ENCODE data around the gene NFATC4. TPM values are rescaled to one million over a fixed set of nuclear protein-coding genes. Genes with fewer than 3 reads are reported as not detected.
A peak's percentile ranks its signal among the peaks of the same experiment; 100 is the strongest.

The NFATC4 gene
- total and polyA plus RNA-seq, 11 donors, result 6.5 to 23.0 (median 12.5) TPM

DNA sequence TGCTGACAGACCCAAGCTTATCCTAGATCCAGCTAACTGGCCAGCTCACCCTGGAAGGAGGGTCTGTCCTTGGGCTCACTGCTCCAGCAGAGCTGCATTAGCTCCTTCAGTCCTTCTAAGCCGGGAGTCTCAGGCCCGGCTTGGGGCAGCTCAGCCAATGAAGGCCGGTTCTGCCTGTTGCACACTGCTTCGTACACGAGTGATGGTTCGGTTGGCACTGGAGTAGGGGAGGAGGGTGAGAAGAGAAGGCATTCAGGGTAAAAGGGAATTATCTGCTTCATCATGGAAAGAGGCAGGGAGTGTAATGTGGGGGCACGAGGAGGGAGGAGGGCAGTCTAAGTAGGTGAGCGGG, 30.2 kb upstream of the NFATC4 start:
- ATAC-seq, result no peak
- WGBS, 4 donors, result 91 to 96% (median 93%) methylated on average over 8 of the region's 8 CpGs

DNA sequence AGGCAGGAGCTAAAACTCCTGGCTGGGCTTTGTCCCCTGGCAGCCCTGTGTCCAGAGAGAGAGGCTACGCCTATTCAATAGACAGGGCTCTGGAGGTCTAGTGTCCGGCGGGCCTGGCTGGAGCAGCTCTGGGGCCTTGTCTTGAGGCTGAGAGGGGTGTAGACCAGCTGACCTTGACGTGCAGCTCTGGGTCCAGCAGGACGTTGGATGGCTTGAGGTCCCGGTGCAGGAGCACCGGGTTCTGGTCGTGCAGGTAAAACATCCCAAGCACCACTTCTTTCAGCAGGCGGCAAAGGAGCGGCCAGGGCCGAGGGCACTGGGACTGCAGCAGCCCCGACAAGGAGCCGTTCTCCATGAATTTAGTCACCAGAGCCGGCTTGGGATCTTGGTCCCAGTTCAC, 29.1 kb upstream of the NFATC4 start:
- intact Hi-C loops (cut with DNase I), result no loop called here
- DNase-seq (no peak), ATAC-seq (no peak)
- H3K4me3 ChIP-seq, result peak overlapping the region; percentile 17 to 67 (median 52)
- H3K9me3 ChIP-seq, result no peaks in the 10 kb centered on the region
- H3K4me1 ChIP-seq, result peaks cover 3 to 51% (median 31%) of the 10 kb centered on the region in 12 donors
- H3K36me3 ChIP-seq, result peaks cover 0 to 13% (median 0%) of the 10 kb centered on the region in 9 donors
- H3K27ac ChIP-seq, result peak overlapping the region in 6 of 12 donors; percentile 39 to 81 (median 64)
- 71 to 85% (median 75%) methylated on average over 11 to 14 of the region's 14 CpGs for WGBS, 4 donors
- H3K27me3 ChIP-seq, result peaks cover 0 to 41% (median 14%) of the 10 kb centered on the region in 9 donors
- TF ChIP-seq, protein P1, sequence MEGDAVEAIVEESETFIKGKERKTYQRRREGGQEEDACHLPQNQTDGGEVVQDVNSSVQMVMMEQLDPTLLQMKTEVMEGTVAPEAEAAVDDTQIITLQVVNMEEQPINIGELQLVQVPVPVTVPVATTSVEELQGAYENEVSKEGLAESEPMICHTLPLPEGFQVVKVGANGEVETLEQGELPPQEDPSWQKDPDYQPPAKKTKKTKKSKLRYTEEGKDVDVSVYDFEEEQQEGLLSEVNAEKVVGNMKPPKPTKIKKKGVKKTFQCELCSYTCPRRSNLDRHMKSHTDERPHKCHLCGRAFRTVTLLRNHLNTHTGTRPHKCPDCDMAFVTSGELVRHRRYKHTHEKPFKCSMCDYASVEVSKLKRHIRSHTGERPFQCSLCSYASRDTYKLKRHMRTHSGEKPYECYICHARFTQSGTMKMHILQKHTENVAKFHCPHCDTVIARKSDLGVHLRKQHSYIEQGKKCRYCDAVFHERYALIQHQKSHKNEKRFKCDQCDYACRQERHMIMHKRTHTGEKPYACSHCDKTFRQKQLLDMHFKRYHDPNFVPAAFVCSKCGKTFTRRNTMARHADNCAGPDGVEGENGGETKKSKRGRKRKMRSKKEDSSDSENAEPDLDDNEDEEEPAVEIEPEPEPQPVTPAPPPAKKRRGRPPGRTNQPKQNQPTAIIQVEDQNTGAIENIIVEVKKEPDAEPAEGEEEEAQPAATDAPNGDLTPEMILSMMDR (IDR thresholded peaks at IDR 0.05), result no peak
- no peak for TF ChIP-seq POLR2A (IDR thresholded peaks at IDR 0.05)

More for the DNA sequence above, 30.2 kb upstream of the NFATC4 start:
- Histone ChIP-seq H3K27me3 (peaks cover 0 to 50% (median 15%) of the 10 kb centered on the region in 9 donors), H3K4me3 (no peak overlapping the region), H3K27ac (no peak overlapping the region), H3K9me3 (no peaks in the 10 kb centered on the region), H3K4me1 (peaks cover 3 to 61% (median 41%) of the 10 kb centered on the region in 12 donors), H3K36me3 (peaks cover 0 to 16% (median 0%) of the 10 kb centered on the region in 9 donors)
- no peak for DNase-seq
- no peak for TF ChIP-seq POLR2A (IDR thresholded peaks at IDR 0.05)
- TF ChIP-seq, protein P1 (IDR thresholded peaks at IDR 0.05), result no peak
- intact Hi-C loops (cut with DNase I), result no loop called here

DNA sequence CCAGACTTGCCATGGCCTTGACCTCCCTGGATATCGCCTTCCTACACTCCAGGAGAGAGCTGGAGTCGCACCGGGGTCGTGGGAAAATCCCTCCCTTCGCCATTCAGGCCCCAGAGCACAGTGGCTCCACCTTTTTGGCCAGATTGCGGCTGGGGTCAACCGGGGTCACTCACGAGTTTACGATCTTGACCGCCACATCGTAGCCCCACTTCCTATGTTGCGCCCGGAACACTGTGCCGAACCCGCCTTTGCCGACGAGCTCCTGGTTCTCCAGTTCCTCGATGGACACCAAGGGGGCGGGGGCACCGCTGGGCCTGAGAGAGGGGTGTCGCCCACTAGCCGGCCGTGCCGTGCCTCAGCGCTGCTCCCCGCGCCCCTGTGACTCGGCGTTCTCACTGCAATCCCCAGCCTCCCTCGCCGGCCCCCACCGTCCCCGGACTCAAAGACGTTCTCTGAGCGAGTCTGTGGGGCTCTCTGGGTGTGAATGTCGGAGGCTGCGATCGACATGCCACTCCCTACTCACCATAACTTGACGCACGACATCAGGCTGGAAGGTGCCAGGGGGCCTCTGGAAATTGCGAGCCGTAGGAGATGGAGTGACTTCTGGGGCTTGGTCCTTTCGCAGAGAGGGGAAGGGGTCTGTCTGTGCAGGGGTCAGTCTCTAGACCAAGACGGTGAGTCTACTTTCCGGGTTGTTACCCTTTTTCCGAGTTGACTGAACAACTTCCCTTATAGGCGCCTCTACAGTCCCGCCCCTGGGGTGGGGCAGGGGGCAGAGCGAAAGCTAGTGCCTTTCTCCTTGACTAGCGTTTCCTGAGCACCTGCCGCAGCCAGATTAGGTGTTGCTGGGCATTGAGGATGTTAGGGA, 28.5 kb upstream of the NFATC4 start, which contains the start of gene RIPK3:
Gene RIPK3, minus strand, starts transcription at position 708 of the 868 bp plus-strand sequence. Its CDS starts 165 bp downstream, at position 543.
- peaks cover 0 to 34% (median 7%) of the 10 kb centered on the region in 9 donors for H3K27me3 ChIP-seq
- peak; percentile 42 to 83 (median 57) for DNase-seq
- no peaks in the 10 kb centered on the region for H3K9me3 ChIP-seq

More for the DNA sequence above, 28.5 kb upstream of the NFATC4 start, which contains the start of gene RIPK3:
- Histone ChIP-seq H3K36me3 (peaks cover 0 to 13% (median 0%) of the 10 kb centered on the region in 9 donors), H3K4me1 (peaks cover 3 to 44% (median 25%) of the 10 kb centered on the region in 12 donors), H3K4me3 (peak within 1 kb of the TSS; percentile 17 to 67 (median 52)), H3K27ac (peak within 1 kb of the TSS in 9 of 12 donors; percentile 20 to 81 (median 65))
- intact Hi-C loops (cut with DNase I), result no loop called here
- ATAC-seq, result peak; percentile 32 to 62 (median 61)
- TF ChIP-seq, protein P1 (IDR thresholded peaks at IDR 0.05), result no peak
- TF ChIP-seq POLR2A (IDR thresholded peaks at IDR 0.05), result peak in 1 of 2 donors; percentile 26
- WGBS, 4 donors, result 13 to 25% (median 17%) methylated on average over 37 to 51 of the region's 51 CpGs
